Measurements from ENCODE around the gene PKD2L1. TPM values are rescaled to one million over a fixed set of nuclear protein-coding genes. Genes with fewer than 3 reads are reported as not detected.

PKD2L1 gene
- total and polyA plus RNA-seq, 10 of the 15 experiments (the other 5 are each of a cell fraction or from before 2014, with no cell fraction given) = 0.05 to 0.17 (median 0.08) TPM; not detected in 6

- TF ChIP-seq NFYA (IDR thresholded peaks at IDR 0.05; ENCODE audit: borderline replicate concordance, low read depth, low read length) = no peak
- TF ChIP-seq TCF12 (IDR thresholded peaks at IDR 0.05; ENCODE audit: low read depth, low read length) = 0 out of 2 replicates have a peak, but pooled peaks have one; percentile 16
- TF ChIP-seq POLR2A (IDR thresholded peaks at IDR 0.05; ENCODE audit: low read depth, low read length) = peak; percentile 74
- TF ChIP-seq CHD2 (IDR thresholded peaks at IDR 0.05; ENCODE audit: borderline replicate concordance, low read depth, low read length) = 0 out of 2 replicates have a peak, but pooled peaks have one; percentile 21
- TF ChIP-seq TCF3 (IDR thresholded peaks at IDR 0.05; ENCODE audit: borderline replicate concordance, insufficient read depth, low read depth, low read length) = peak; percentile 39; the same call in 1 of the 2 replicates
- TF ChIP-seq NFIC (IDR thresholded peaks at IDR 0.05; ENCODE audit: low read depth, low read length) = no peak
- TF ChIP-seq, protein P1, sequence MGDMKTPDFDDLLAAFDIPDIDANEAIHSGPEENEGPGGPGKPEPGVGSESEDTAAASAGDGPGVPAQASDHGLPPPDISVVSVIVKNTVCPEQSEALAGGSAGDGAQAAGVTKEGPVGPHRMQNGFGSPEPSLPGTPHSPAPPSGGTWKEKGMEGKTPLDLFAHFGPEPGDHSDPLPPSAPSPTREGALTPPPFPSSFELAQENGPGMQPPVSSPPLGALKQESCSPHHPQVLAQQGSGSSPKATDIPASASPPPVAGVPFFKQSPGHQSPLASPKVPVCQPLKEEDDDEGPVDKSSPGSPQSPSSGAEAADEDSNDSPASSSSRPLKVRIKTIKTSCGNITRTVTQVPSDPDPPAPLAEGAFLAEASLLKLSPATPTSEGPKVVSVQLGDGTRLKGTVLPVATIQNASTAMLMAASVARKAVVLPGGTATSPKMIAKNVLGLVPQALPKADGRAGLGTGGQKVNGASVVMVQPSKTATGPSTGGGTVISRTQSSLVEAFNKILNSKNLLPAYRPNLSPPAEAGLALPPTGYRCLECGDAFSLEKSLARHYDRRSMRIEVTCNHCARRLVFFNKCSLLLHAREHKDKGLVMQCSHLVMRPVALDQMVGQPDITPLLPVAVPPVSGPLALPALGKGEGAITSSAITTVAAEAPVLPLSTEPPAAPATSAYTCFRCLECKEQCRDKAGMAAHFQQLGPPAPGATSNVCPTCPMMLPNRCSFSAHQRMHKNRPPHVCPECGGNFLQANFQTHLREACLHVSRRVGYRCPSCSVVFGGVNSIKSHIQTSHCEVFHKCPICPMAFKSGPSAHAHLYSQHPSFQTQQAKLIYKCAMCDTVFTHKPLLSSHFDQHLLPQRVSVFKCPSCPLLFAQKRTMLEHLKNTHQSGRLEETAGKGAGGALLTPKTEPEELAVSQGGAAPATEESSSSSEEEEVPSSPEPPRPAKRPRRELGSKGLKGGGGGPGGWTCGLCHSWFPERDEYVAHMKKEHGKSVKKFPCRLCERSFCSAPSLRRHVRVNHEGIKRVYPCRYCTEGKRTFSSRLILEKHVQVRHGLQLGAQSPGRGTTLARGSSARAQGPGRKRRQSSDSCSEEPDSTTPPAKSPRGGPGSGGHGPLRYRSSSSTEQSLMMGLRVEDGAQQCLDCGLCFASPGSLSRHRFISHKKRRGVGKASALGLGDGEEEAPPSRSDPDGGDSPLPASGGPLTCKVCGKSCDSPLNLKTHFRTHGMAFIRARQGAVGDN (IDR thresholded peaks at IDR 0.05) = peak; percentile 25; the same call in 1 of the 2 replicates
- peak; percentile 68 for TF ChIP-seq ATF7 (IDR thresholded peaks at IDR 0.05; ENCODE audit: low read depth)
- TF ChIP-seq IKZF2 (IDR thresholded peaks at IDR 0.05) = peak; percentile 78 to 79
- TF ChIP-seq PBX3 (IDR thresholded peaks at IDR 0.05; ENCODE audit: insufficient replicate concordance, low read depth, low read length) = no peak
- 0 out of 2 replicates have a peak, but pooled peaks have one; percentile 9 for TF ChIP-seq BACH1 (IDR thresholded peaks at IDR 0.05; ENCODE audit: borderline replicate concordance)
- peak in 1 of 2 experiments; percentile 22; a peak in 1 of 4 replicates for TF ChIP-seq EP300 (IDR thresholded peaks at IDR 0.05; ENCODE audit: borderline replicate concordance in 1 of 2, control insufficient read depth in 1 of 2, low read depth in 2 of 2, low read length in 2 of 2)
- TF ChIP-seq SREBF1 (IDR thresholded peaks at IDR 0.05; ENCODE audit: low read length) = peak; percentile 89; the same call in 1 of the 2 replicates
- TF ChIP-seq TARDBP (IDR thresholded peaks at IDR 0.05; ENCODE audit: borderline replicate concordance) = no peak
- TF ChIP-seq IKZF1 (conservative IDR thresholded peaks at IDR 0.05) = peak; percentile 71
- TF ChIP-seq CREB1 (IDR thresholded peaks at IDR 0.05; ENCODE audit: low read depth) = peak; percentile 47; the same call in 1 of the 2 replicates
- TF ChIP-seq SMARCA5 (IDR thresholded peaks at IDR 0.05) = peak; percentile 51; the same call in 1 of the 2 replicates
- no peak for TF ChIP-seq FOXM1 (IDR thresholded peaks at IDR 0.05; ENCODE audit: low read depth, low read length)
- peak; percentile 4; the same call in 1 of the 2 replicates for TF ChIP-seq MTA2 (IDR thresholded peaks at IDR 0.05; ENCODE audit: low read depth)
- 0 out of 2 replicates have a peak, but pooled peaks have one; percentile 27 for TF ChIP-seq YY1 (IDR thresholded peaks at IDR 0.05; ENCODE audit: low read depth, low read length)
- peak; percentile 78 for TF ChIP-seq SP1 (IDR thresholded peaks at IDR 0.05; ENCODE audit: low read depth, low read length)
- TF ChIP-seq, protein P2, sequence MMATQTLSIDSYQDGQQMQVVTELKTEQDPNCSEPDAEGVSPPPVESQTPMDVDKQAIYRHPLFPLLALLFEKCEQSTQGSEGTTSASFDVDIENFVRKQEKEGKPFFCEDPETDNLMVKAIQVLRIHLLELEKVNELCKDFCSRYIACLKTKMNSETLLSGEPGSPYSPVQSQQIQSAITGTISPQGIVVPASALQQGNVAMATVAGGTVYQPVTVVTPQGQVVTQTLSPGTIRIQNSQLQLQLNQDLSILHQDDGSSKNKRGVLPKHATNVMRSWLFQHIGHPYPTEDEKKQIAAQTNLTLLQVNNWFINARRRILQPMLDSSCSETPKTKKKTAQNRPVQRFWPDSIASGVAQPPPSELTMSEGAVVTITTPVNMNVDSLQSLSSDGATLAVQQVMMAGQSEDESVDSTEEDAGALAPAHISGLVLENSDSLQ (IDR thresholded peaks at IDR 0.05) = peak; percentile 70
- TF ChIP-seq PAX8 (IDR thresholded peaks at IDR 0.05) = no peak
- peak; percentile 25; the same call in 1 of the 2 replicates for TF ChIP-seq NR2F1 (conservative IDR thresholded peaks at IDR 0.05)
- no peak for TF ChIP-seq ZBED1 (IDR thresholded peaks at IDR 0.05; ENCODE audit: borderline replicate concordance)
Observed at GRCh38 chr10:100373298-100374199, 43.5 kb upstream of the PKD2L1 start (continued).
